ENCODE data around the gene NDUFS8.

Gene NDUFS8

DNA sequence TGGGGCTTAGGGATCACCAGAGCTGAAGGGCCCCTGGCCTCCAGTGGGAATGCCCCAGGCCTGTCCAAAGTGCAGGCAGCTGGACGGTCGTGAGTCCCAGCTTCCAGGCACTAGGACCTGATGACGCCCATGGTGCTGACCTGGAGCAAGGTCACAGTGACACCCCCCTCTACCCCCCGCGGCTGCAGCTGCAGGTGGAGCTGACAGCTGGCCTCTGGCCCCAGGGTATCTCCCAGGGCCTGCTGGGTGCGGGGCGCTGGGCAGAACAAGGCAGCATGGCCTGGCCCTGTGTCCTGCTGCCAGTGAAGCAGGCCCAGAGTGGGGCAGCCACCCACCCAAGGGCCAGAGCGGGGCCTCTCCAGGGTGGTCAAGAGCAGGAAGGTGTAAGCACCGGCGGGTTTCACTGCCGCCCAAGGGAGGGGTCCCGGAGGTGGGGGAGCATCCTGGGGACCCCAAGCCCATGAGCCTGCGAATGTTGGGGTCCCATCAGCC, 7.8 kb downstream of the NDUFS8 start:
- DNase-seq, result no peak

DNA sequence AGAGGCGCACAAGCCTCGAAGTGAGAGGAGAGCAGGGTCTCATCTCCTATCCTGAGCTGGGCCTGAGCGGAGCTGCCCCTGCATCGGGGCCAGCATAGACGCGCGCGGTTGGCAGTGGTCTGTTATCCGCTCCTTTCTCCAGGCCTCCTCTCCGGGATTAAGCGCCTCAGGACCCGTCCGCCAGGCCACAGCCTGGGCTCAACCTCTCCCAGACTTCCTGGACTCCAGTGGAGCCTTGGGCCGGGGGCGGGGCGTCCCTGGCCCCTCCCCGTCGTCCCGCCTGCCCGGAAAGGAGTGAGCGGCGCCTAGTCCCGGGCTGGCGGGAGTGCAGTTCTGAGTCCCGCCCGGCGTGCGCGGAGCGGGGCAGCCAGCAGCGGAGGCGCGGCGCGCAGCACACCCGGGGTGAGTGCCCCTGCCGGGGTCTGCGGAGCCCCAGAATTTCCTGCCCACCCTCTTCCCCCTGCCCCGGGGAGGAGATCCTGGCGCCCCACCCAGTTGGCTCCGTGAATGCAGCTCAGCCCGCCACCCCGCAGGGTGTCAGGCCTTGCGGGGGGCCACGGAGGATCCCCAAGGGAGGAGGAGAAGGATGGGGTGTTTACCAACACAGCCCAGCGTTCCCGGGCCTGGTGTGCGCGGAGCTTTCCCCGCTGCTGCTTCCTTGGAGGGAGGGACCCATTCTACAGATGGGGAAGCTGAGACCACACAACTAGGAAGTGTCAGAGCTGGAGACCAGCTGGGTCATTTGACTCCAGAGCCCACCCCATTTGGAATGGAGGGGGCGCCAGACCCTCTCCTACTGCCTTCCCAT, 8.4 kb downstream of the NDUFS8 start, which contains the start of gene TCIRG1:
Gene TCIRG1 (plus strand): TSS at position 308 of the 808 bp plus-strand sequence. CDS start 2,247 bp downstream, outside the sequence.
- peak; percentile 41 for DNase-seq

GRCh38 chr11:68039526-68040086, 9.1 kb downstream of the NDUFS8 start:
- no peak for DNase-seq

GRCh38 chr11:68040101-68040956, 9.8 kb downstream of the NDUFS8 start:
- peak; percentile 34 for DNase-seq

- no peak for DNase-seq
These were observed 10.6 kb downstream of the NDUFS8 start for GRCh38 chr11:68040957-68041591.

GRCh38 chr11:68041617-68042218, 11.2 kb downstream of the NDUFS8 start:
- DNase-seq, result no peak

DNA sequence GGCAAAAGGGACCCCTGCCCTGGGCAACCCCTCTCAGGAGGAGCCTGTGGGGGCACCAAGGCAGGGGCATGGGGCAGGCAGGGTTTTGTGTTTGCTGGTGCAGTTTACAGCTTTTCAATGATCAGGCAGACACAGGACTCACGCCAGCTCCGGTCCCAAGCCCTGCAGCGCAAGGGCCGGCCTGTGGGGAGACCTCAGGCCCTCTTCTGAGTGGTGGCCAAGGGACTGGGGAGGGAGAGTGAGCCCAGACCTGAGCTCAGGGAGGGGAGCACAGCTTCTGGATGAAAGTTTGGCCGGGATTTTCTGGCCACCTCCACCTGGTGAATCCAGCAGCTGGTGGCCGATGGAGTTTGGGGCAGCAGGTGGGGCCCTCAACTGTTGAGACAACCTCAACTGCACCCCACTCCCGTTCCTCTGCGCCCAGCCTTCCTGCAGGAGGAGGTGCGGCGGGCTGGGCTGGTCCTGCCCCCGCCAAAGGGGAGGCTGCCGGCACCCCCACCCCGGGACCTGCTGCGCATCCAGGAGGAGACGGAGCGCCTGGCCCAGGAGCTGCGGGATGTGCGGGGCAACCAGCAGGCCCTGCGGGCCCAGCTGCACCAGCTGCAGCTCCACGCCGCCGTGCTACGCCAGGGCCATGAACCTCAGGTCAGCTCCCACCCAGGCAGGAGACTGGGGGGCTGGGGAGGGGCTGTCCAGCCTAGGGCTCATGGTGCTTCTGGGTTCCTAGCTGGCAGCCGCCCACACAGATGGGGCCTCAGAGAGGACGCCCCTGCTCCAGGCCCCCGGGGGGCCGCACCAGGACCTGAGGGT, 11.9 kb downstream of the NDUFS8 start:
- no peak for DNase-seq

DNA sequence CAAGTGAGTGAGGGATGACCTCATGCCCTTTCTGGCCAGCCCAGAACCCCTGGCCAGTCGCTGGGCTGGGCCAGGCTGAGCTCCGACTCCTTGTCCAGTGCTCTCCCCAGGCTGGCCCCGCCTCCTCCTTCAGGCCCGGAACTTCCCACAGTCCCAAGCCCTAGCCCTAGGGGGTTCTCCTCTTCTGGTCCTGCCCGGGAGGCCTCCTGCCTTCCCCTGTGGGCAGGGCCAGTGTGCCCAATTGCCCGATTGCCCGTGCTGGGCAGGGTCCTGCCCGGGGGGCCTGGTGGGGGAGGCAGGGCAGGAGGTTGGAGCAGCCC, 12.5 kb downstream of the NDUFS8 start:
- DNase-seq, result no peak

- DNase-seq, result no peak
These were observed 13.1 kb downstream of the NDUFS8 start for GRCh38 chr11:68043349-68044144.

DNA sequence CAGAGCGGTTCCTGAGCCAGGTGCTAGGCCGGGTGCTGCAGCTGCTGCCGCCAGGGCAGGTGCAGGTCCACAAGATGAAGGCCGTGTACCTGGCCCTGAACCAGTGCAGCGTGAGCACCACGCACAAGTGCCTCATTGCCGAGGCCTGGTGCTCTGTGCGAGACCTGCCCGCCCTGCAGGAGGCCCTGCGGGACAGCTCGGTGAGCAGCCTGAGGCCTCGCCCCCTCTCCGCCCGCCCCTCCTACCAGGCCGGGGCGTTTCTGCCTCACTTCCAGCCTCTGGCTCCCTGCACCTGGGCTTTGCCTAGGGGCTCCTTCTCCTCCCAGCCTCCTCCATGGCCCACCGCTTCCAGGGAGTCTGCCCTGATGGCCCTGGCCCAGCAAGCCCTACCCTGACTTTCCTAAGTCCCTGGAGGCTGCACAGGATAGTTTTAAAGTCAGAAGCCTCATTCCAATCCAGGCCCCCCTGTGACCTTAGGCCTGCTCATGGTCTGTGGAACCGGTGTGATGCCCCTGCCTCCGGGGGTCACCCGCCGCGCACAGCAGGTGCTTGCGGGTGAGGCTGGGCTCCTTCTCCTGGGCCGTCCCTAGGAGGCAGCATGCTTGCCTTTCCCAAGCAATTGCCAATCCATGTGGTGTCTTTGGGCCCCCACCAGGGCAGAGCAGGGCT, 13.8 kb downstream of the NDUFS8 start:
- DNase-seq, result no peak

DNA sequence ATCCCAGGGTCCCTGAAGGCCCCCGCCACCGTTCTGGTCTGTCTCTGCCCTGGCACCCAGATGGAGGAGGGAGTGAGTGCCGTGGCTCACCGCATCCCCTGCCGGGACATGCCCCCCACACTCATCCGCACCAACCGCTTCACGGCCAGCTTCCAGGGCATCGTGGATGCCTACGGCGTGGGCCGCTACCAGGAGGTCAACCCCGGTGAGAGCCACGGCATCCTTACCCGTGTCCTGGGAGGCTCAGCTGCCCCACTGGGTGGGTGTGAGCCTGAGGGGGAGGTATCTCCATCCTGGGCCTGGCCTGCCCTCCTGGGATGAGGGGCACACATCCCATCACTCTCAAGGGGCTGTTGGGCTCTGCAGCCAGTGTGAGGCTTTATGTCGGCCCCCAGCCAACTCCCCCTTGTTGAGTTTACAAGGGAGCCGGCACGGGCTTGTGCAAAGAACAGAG, 14.4 kb downstream of the NDUFS8 start:
- no peak for DNase-seq

GRCh38 chr11:68047437-68048290, 17.2 kb downstream of the NDUFS8 start:
- no peak for DNase-seq

GRCh38 chr11:68048681-68049508, 18.4 kb downstream of the NDUFS8 start:
- DNase-seq, result no peak

GRCh38 chr11:68049509-68050370, 19.3 kb downstream of the NDUFS8 start:
- no peak for DNase-seq

DNA sequence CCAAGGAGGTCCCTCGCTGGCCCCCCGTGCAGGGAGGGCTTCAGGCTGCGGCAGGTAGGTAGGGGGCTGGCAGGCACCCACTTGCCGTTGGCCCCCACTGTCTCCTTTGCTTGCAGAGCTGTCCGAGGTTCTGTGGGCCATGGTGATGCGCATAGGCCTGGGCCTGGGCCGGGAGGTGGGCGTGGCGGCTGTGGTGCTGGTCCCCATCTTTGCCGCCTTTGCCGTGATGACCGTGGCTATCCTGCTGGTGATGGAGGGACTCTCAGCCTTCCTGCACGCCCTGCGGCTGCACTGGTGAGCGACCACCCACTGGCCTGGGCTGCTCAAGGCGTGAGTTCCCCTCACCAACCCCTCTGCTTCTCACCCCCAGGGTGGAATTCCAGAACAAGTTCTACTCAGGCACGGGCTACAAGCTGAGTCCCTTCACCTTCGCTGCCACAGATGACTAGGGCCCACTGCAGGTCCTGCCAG, 19.9 kb downstream of the NDUFS8 start:
- no peak for DNase-seq

DNA sequence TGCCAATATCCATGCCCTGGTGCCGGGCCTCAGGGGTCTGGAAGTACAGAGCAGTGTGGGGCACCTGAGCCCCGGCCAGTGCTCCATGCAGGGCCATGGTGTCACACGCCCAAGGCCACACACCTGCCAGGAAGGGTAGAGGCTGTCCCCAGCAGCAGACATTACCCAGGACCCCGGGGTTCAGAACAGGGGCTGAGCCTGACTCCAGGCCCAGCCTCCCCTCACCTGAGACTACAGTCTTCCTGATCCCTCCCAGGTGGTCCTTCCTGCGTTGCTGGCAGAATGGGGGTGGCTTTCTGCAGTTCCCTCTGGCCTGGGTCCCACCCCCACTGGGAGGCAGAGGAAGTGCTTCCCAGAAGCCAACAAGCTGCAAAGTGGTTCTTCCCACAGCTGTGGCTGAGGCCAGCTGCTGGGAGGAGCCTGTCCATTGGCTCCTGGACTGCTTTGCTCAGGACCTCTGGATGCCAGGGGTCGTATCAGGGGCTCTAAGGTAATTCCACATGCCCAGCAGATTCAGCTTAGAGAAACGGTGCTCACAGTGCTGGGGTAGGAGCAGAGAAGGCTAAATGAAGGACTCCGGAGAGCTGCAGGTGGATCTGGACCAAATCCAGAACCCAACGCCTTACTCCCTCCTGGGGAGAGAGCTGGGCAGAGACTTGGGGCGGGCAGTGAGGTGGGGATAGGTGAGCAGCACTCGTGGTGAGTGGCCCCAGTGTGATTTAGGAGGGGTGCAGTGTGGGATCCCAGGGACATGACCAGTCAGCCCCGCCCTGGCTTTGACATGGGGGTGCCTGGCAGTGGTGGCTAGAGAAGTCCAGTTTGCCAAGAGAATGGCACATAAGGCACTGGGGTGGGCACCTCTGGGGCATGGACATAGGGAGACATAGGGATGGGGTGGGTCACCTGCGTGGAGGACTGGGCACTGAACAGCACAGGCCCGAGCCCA, 21.0 kb downstream of the NDUFS8 start:
- DNase-seq, result no peak
